HCT116 (cell line): ENCODE measurements around the gene CDS1. TPM values are rescaled to one million over a fixed set of nuclear protein-coding genes. Genes with fewer than 3 reads are reported as not detected.

Source experiments
- ATAC-seq: fragments of 200-7000 bp; cut with Tn5 transposase; 2 replicates; pipeline ENCODE4 v1.9.1; 2020; ENCODE audit warnings: mild to moderate bottlenecking, moderate library complexity
- BruUV-seq: library from RNA; stranded (reverse); fragments of 400-500 nt; replicated peaks from 2 replicates; lab custom pipeline; 2021; lab: Mats Ljungman, UMichigan
- CTCF ChIA-PET: fragments of 300-600 bp; sonication (Branson Sonifier 250); formaldehyde crosslinking; loops from one replicate; lab custom pipeline; 2021; ENCODE audit warnings: antibody characterized with exemption; lab: Charles Lee
- POLR2A ChIA-PET: fragments of 300-600, 350-600 bp; sonication (Branson Sonifier 250); formaldehyde crosslinking; loops from one replicate; lab custom pipeline; 2021; ENCODE audit warnings: antibody characterized with exemption; lab: Charles Lee
- RAD21 ChIA-PET, 2 experiments: fragments of 300-600 bp; sonication (Branson Sonifier 250); formaldehyde crosslinking; loops; one replicate each; lab custom pipeline; 2023; ENCODE audit warnings: low total read pairs in 2 of 2; ENCODE audit not compliant: uncharacterized antibody in 2 of 2, unreplicated experiment in 2 of 2, low non-redundant PET in 1 of 2; lab: Charles Lee
- DNase-seq: peaks from one replicate; pipeline ENCODE4 v3.0.0-alpha.2; 2010; ENCODE audit warnings: low read depth, low spot score
- H2AFZ ChIP-seq: fragments of 200-600 bp; shearing (Covaris generic), sonication (generic); 2 replicates; pipeline ENCODE4 v1.6.1; 2017; ENCODE audit warnings: low read depth, mixed run types, mixed read lengths, antibody characterized with exemption, low read length; ENCODE audit not compliant: poor library complexity, severe bottlenecking
- H3K27ac ChIP-seq: 2 replicates; pipeline ENCODE4 v1.5.1; 2012; ENCODE audit warnings: low read depth, low read length
- H3K27me3 ChIP-seq: fragments of 200-600 bp; sonication (generic); 2 replicates; pipeline ENCODE4 v1.6.1; 2016; ENCODE audit warnings: mixed run types, low read length, mixed read lengths; ENCODE audit not compliant: insufficient read depth
- H3K36me3 ChIP-seq, 2 experiments: fragments of 200-500 bp in 1 of 2; fragments of 200-600 bp in 1 of 2; sonication (Bioruptor generic) in 1 of 2; sonication (generic) in 1 of 2; 2 replicates each; pipeline versions ENCODE4 v1.5.1 to v1.6.1; 2014 to 2016; ENCODE audit warnings: low read length in 2 of 2, inconsistent platforms in 1 of 2, mixed read lengths in 1 of 2, mixed run types in 1 of 2; ENCODE audit not compliant: insufficient read depth in 2 of 2, control insufficient read depth in 1 of 2
- H3K4me1 ChIP-seq, 2 experiments: fragments of 200-600 bp in 1 of 2; sonication (generic) in 1 of 2; 2 replicates each; pipeline versions ENCODE4 v1.5.1 to v1.6.1; 2012 to 2017; ENCODE audit warnings: low read length in 2 of 2, inconsistent platforms in 1 of 2, mild to moderate bottlenecking in 1 of 2, mixed read lengths in 1 of 2, mixed run types in 1 of 2, moderate library complexity in 1 of 2; ENCODE audit not compliant: insufficient read depth in 2 of 2, control insufficient read depth in 1 of 2
- H3K4me2 ChIP-seq: fragments of 200-600 bp; sonication (generic); 2 replicates; pipeline ENCODE4 v1.6.1; 2017; ENCODE audit warnings: mixed run types, low read length, mixed read lengths
- H3K4me3 ChIP-seq, 2 experiments: fragments of 200-600 bp in 1 of 2; sonication (generic) in 1 of 2; replicated peaks in 1 of 2; 2 replicates each; pipeline ENCODE4 v1.5.1; 2011 to 2016; ENCODE audit warnings: low read length in 2 of 2, control low read depth in 1 of 2, low read depth in 1 of 2, mild to moderate bottlenecking in 1 of 2, mixed read lengths in 1 of 2, mixed run types in 1 of 2
- H3K79me2 ChIP-seq: fragments of 200-600 bp; sonication (generic); 2 replicates; pipeline ENCODE4 v1.6.1; 2017; ENCODE audit warnings: mild to moderate bottlenecking, mixed run types, low read length, moderate library complexity, mixed read lengths; ENCODE audit not compliant: insufficient read depth
- H3K9ac ChIP-seq: fragments of 200-600 bp; sonication (generic); 2 replicates; pipeline ENCODE4 v1.6.1; 2016; ENCODE audit warnings: low read length, mixed read lengths
- H3K9me2 ChIP-seq: fragments of 200-600 bp; sonication (generic), shearing (Covaris generic); 2 replicates; pipeline ENCODE4 v1.6.1; 2017; ENCODE audit warnings: mixed run types, mild to moderate bottlenecking, moderate library complexity; ENCODE audit not compliant: insufficient read depth
- H3K9me3 ChIP-seq, 2 experiments: fragments of 200-500 bp in 1 of 2; fragments of 200-600 bp in 1 of 2; sonication (Bioruptor generic) in 1 of 2; sonication (generic) in 1 of 2; 2 replicates each; pipeline ENCODE4 v1.6.1; 2014 to 2017; ENCODE audit warnings: low read length in 2 of 2, mixed read lengths in 2 of 2, inconsistent platforms in 1 of 2, low read depth in 1 of 2, mild to moderate bottlenecking in 1 of 2, mixed run types in 1 of 2, moderate library complexity in 1 of 2; ENCODE audit not compliant: control insufficient read depth in 1 of 2, insufficient read depth in 1 of 2
- H4K20me1 ChIP-seq: fragments of 200-600 bp; sonication (generic), shearing (Covaris generic); 2 replicates; pipeline ENCODE4 v1.6.1; 2017; ENCODE audit warnings: mixed run types, mild to moderate bottlenecking, moderate library complexity; ENCODE audit not compliant: insufficient read depth
- CBX3 ChIP-seq: IDR thresholded peaks from 2 replicates; pipeline ENCODE4 v1.6.1; 2012; ENCODE audit warnings: low read depth
- CEBPB ChIP-seq: IDR thresholded peaks from 2 replicates; pipeline ENCODE4 v1.6.1; 2012; ENCODE audit warnings: low read depth
- EZH2 ChIP-seq: fragments of 200-600 bp; sonication (generic); IDR thresholded peaks from 2 replicates; pipeline ENCODE4 v1.6.1; 2017; ENCODE audit warnings: antibody characterized with exemption, mixed run types
- FOSL1 ChIP-seq: IDR thresholded peaks from 2 replicates; pipeline ENCODE4 v1.6.1; 2012; ENCODE audit warnings: low read depth
- POLR2A ChIP-seq: IDR thresholded peaks from 2 replicates; pipeline ENCODE4 v1.7.0; 2011; ENCODE audit warnings: borderline replicate concordance; ENCODE audit not compliant: insufficient read depth, insufficient read length; ENCODE audit errors: extremely low read depth
- ZFX ChIP-seq: fragments of 450-650 bp; IDR thresholded peaks from 2 replicates; pipeline ENCODE4 v1.6.1; 2017
- intact Hi-C: fragments of 100-400 bp; cut with micrococcal nuclease; formaldehyde crosslinking; loops from 2 replicates; pipeline ENCODE4 v1.10.0; 2022
- total RNA-seq: library from RNA; stranded (reverse); gene quantifications from one replicate; pipeline ENCODE4 v1.2.1, GENCODE V29; 2021; ENCODE audit not compliant: unreplicated experiment
- TF ChIP-seq, protein P1 (sequence below): IDR thresholded peaks from 2 replicates; pipeline ENCODE4 v1.6.1; 2012; ENCODE audit warnings: low read depth
- TF ChIP-seq, protein P2 (sequence below): IDR thresholded peaks from 2 replicates; pipeline ENCODE4 v1.6.1; 2012

Gene CDS1
- total RNA-seq, 1 experiment from 2014 or later = 14.6 TPM

DNA sequence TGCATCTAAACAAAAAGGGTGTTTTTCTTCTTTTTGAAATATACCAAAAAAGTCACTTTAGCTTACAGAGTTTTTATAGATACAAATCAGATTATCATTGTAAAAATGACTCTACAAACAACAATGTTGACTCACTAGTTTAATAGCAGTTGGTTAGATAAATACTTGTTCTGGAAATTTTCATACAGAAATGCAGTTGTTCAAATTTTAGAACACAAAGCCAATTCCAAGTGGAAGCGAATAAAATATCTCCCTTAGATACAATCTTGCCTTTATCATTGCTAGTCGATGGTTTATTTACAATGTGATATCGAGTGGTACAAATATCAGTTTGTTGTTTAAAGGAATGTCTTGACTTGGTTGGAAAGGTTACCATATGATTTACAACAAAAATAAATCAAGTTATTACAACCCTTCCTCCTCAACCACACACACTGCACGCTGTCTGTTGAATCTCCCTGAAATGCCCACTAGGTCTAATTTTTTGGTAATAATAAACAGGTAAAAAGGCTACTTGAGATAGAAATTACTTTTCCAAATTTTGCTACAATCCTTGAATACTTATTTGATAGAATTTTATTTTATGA, 114.8 kb downstream of the CDS1 start (continued):
- TF ChIP-seq ZFX = no peak
- TF ChIP-seq, protein P1, sequence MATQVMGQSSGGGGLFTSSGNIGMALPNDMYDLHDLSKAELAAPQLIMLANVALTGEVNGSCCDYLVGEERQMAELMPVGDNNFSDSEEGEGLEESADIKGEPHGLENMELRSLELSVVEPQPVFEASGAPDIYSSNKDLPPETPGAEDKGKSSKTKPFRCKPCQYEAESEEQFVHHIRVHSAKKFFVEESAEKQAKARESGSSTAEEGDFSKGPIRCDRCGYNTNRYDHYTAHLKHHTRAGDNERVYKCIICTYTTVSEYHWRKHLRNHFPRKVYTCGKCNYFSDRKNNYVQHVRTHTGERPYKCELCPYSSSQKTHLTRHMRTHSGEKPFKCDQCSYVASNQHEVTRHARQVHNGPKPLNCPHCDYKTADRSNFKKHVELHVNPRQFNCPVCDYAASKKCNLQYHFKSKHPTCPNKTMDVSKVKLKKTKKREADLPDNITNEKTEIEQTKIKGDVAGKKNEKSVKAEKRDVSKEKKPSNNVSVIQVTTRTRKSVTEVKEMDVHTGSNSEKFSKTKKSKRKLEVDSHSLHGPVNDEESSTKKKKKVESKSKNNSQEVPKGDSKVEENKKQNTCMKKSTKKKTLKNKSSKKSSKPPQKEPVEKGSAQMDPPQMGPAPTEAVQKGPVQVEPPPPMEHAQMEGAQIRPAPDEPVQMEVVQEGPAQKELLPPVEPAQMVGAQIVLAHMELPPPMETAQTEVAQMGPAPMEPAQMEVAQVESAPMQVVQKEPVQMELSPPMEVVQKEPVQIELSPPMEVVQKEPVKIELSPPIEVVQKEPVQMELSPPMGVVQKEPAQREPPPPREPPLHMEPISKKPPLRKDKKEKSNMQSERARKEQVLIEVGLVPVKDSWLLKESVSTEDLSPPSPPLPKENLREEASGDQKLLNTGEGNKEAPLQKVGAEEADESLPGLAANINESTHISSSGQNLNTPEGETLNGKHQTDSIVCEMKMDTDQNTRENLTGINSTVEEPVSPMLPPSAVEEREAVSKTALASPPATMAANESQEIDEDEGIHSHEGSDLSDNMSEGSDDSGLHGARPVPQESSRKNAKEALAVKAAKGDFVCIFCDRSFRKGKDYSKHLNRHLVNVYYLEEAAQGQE = no peak
- no peak for TF ChIP-seq EZH2
- no peak for TF ChIP-seq POLR2A

DNA sequence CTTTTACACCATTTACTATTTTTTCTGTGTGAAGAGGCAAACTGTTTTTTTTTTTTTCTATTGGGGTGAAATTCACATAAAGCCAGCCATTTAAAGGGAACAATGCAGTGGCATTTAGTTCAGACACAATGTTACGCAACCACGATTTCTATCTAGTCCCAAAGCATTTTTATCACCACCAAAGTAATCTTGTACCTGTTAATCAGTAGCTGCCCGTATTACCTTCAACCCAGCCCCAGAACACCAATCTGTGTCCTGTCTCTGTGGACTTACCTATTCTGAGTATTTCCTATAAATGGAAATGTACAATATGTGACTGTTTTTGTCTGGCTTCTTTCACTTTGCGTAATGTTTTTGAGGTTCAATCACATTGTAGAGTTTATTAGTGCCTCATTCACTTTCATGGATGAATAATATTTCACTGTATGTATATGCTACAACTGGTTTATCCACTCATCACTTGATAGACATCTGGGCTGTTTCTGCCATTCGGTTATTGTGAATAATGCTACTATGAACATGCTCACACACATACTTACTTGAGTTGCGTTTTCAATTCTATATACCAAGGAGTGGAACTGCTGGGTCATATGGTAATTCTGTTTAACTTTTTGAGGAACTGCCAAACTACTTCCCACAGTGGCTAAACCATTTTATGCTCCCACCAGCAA, 116.2 kb downstream of the CDS1 start:
- ChIA-PET POLR2A (no interaction called here), CTCF (no interaction called here), RAD21 (no interaction called here)
- Histone ChIP-seq H3K79me2 (no peaks in the 10 kb centered on the region), H3K9ac (no peak overlapping the region), H3K4me3 (no peak overlapping the region), H3K9me2 (no peaks in the 10 kb centered on the region), H3K36me3 (no peaks in the 10 kb centered on the region; a peak in 1 of 4 replicates), H4K20me1 (no peaks in the 10 kb centered on the region), H3K9me3 (no peaks in the 10 kb centered on the region), H3K4me1 (no peaks in the 10 kb centered on the region), H3K27me3 (no peaks in the 10 kb centered on the region), H3K4me2 (no peak overlapping the region), H2AFZ (no peak overlapping the region), H3K27ac (no peak overlapping the region)
- intact Hi-C loops = no loop called here
- DNase-seq (no peak), ATAC-seq (no peak)
- no TSS peak for BruUV-seq
- TF ChIP-seq FOSL1 = no peak
- TF ChIP-seq CEBPB = no peak
- TF ChIP-seq CBX3 = no peak
- TF ChIP-seq, protein P2, sequence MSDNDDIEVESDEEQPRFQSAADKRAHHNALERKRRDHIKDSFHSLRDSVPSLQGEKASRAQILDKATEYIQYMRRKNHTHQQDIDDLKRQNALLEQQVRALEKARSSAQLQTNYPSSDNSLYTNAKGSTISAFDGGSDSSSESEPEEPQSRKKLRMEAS = no peak

Other genes with a start within 250 kb of the CDS1 start
- 4.2 TPM for gene NKX6-1, start 83.8 kb upstream of the CDS1 start, total RNA-seq